Glomerular endothelial cell (primary cell): Measurements from ENCODE around the gene LCAT. TPM values are rescaled to one million over a fixed set of nuclear protein-coding genes. Genes with fewer than 3 reads are reported as not detected.
"Not testable (repeated sequence)": the region's sequence is repeated elsewhere in the genome, so short reads cannot be mapped to it uniquely, and the experiment has no call there.

Source experiments
- DNase-seq: peaks from one replicate; pipeline ENCODE4 v3.0.0-alpha.2; 2011; ENCODE audit warnings: low read depth, low spot score; ENCODE audit errors: extremely low read depth
- total RNA-seq: library from RNA; depleted of rRNA; stranded (reverse); fragments of >200 nt; gene quantifications from 2 replicates; pipeline ENCODE4 v1.2.3, GENCODE V29; 2015

Gene LCAT, protein sequence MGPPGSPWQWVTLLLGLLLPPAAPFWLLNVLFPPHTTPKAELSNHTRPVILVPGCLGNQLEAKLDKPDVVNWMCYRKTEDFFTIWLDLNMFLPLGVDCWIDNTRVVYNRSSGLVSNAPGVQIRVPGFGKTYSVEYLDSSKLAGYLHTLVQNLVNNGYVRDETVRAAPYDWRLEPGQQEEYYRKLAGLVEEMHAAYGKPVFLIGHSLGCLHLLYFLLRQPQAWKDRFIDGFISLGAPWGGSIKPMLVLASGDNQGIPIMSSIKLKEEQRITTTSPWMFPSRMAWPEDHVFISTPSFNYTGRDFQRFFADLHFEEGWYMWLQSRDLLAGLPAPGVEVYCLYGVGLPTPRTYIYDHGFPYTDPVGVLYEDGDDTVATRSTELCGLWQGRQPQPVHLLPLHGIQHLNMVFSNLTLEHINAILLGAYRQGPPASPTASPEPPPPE
- 8.0 and 20.0 TPM in 2 replicates for total RNA-seq

DNA sequence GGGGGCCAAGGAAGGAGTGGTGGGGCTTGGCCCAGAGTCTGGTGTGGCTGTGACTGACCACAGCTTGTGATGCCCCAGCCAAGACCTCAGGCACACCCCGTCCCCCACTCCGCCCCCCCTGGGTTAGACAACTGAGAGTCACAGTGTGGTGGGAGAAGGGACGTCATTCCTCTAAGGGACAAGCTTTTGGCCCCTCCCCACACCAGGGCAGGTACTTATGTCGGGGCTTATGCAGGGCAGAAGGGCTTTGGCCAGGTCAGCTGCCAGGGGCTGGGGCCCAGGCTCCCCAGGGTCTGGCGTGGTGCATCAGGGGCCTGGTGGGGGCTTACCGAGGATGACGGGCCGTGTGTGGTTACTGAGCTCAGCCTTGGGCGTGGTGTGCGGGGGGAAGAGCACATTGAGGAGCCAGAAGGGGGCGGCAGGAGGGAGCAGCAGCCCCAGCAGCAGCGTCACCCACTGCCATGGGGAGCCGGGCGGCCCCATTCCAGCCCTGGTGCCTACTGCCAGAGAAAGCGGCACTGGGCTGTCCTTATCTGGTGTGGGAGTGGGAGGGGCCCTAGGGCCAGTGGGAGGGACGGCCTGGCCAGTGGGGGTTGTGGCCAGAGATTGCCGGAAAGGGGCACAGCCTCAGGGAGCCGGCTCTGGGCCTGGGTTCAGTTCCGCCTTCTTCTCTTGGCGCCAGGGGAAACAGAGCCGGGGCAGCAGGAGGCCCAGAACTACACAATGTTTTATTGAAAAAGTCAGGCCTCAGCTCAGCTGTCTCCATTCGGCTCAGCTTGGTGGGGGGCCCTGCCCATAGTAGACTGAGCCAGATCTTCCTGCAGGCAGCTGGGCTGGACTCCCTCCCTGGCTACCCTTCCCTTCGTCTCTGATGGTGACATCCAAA lies at the start of gene LCAT:
LCAT (minus strand) TSS at position 502 of the 886 bp plus-strand sequence; CDS start at position 483, 19 bp downstream.
- DNase-seq: no peak

DNA sequence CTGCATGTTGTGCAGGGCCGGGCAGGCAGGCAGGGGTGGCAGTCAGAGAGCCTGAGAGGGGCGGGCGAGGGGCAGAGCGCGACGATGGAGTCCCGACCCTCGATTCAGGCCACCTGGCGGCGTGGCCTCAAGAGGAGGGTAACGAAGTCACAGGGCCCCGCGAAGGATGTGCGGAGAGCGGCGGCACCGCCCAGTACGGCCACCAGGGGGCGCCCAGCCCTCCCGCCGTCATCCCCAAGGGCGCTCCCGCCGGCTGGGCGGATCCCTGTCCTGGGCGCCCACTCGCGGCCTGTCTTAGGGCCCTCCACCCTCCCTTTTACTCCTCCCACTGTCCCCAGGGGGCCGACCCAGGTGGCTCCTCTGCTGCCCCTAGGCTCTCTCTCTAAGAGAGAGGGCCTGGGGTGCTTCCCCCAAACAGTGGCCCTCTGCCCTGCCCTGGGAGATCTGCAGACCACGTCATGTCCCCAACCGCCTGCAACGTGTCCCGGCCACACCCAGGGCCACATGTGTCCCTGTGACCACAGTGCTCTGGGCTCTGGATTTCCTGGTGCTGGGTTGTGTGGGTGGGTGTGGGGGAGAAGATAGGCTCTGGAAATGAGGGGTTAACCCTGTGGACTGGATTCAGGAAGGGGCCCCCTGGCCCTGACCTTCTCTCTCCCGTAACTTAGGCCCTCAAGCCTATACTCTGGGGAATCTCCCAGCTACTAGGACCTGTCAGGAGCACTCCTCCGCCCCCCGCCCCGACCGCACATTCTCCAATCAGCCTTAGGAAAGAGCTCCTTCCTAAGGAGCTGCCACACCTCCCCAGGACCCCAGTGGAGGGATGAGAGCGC lies 49.5 kb upstream of the LCAT start:
- no peak for DNase-seq

DNA sequence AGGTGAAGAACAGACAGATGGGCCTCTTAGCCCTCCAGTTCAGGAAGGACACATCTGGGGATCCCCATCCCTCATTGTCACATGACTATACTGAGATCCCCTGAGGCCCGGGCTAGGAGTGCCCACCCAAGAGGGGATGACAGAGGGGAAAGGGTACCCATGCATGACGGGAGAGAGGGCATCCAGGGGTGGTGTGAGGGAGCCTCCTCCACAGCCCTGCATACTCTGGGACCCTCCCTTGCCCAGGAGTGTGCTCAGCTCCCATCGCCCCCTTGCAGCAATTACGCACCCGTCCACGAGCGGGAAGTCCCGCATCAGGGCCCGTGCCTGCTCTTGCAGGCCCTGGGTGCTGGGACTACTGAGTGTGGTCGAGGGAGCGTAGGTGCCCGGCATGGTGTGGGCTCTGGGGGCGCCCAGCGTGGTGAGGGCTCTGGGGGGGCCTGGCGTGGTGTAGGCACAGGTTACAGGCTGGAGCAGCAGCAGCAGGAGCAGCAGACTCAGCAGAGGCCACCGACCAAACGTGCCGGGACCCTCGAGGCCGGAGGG lies 48.8 kb upstream of the LCAT start:
- no peak for DNase-seq

DNA sequence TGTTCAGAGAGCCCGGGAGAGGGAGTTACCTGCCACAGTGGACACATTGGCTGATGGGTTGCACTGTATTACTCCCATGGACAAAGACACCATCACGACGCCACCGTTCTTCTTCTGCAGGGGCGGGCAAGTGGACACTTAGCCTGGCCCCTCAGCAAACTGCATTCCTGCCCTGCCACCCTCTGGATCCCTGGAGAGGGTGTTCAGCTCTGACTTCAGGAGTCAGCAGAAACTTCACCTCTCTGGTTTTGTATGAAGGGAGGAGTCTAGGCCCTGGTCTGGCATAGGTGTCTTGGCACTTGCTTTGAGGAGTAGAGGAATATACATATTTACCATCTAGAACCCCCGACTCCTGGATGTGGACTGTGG lies 46.1 kb upstream of the LCAT start:
- no peak for DNase-seq

DNA sequence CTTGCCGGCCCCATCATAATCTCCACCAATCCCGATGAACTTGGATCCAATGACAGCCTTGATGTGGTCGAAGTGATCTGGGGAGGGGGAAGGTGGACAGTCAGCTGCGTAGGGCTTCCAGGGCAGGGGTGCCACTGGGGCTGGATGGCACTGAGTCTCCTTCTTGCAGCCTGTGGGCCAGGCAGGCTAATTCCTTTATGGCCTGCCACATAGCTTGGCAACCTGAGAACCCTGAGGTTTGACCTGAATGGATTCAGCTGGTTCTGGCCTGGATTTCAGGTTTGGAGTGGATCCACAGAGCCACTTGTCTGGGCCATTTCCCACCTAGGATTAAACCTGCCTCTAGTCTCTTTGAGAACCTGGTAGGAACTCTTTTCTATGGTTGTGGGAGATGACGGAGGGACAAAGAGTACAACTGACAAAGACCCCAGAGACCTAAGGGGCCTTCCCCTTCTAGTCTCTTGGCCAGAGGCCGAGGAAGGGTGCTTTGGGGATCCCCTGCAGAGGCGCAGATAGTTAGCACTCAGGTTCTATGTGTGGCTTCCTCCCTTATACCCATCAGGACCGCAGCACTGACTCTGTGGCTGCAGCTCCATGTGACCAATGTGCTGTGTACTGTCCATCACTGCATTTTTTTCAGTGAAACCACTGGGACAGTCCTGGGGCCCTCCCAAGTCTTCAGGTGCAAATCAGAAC lies 45.5 kb upstream of the LCAT start:
- no peak for DNase-seq

DNA sequence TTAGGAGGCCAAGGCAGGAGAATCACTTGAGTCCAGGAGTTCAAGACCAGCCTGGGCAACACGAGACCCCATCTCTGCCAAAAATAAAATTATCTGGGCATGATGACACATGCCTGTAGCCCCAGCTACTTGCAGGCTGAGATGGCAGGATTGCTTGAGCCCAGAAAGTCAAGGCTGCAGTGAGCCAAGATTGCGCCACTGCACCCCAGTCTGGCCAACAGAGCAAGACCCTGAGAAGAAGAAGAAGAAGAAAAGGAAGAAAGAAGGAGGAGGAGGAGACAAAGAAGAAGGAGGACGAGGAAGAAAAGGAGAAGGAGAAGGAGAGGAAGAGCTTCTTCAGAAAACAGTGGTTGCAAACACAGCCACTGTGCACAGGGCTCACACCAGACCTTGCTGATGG lies 44.8 kb upstream of the LCAT start:
- no peak for DNase-seq

DNA sequence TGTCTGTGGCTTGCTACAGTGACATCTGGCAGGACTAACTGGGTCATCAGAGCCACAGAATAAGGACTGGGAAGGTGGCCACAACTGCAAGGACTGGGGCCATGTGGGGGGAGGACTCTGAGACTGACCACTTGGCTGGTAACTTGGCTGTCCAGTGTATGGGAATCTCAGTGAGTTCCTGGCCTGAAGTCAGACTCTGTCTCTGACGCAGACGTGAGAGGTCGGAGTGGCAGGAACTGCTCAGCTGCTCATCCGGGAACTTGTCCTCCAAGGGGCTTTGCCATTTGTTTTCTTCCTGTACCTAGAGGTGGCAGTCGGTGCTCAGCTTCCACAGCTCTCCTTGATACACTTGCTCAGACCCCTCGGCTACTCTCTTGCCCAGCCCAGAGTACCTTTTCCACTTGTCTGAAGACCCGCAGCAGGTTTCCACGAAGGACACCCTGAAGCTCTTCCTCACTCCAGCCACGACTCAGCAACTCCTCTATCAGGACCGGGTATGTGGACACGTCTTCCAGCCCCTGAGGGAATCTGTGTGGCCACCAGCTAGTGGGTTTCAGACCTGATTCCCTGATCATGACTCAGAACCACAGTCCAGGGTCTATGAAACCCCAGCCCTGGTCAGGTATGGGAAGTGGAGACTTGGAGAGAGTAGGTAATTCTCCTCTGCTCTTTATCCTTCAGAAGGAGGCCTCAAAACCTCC lies 43.7 kb upstream of the LCAT start:
- DNase-seq: no peak

DNA sequence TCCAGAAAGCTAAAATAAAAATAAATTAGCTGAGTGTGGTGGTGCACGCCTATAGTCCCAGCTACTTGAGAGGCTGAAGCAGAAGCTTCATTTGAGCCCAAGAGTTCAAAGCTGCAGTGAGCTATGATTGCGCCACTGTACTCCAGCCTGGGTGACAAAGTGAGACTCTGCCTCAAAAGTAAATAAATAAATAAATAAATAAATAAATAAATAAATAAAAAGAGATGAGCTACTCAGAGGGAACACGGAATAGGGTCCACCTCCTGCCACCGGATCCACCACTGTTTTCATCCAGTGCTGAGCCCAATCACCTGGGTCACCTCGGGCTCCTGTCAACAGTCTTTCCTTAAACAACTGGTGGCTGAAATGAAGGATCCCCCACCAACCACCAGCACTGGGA lies 43.0 kb upstream of the LCAT start:
- no peak for DNase-seq

DNA sequence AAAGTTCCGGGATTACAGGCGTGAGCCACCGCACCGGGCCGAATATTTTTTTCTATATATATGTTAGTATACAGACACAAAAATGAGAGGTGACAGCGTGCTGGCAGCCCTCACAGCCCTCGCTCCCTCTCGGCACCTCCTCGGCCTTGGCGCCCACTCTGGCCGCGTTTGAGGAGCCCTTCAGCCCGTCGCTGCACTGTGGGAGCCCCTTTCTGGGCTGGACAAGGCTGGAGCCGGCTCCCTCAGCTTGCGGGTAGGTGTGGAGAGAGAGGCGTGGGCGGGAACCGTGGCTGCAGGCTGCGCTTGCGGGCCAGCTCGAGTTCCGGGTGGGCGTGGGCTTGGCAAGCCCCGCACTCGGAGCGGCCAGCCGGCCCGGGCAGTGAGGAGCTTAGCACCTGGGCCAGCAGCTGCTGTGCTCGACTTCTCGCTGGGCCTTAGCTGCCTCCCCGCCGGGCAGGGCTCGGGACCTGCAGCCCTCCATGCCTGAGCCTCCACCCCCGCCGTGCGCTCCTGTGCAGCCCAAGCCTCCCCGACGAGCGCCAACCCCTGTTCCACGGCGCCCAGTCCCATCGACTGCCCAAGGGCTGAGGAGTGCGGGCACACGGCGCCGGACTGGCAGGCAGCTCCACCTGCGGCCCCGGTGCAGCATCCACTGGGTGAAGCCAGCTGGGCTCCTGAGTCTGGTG lies 38.2 kb upstream of the LCAT start:
- no peak for DNase-seq

DNA sequence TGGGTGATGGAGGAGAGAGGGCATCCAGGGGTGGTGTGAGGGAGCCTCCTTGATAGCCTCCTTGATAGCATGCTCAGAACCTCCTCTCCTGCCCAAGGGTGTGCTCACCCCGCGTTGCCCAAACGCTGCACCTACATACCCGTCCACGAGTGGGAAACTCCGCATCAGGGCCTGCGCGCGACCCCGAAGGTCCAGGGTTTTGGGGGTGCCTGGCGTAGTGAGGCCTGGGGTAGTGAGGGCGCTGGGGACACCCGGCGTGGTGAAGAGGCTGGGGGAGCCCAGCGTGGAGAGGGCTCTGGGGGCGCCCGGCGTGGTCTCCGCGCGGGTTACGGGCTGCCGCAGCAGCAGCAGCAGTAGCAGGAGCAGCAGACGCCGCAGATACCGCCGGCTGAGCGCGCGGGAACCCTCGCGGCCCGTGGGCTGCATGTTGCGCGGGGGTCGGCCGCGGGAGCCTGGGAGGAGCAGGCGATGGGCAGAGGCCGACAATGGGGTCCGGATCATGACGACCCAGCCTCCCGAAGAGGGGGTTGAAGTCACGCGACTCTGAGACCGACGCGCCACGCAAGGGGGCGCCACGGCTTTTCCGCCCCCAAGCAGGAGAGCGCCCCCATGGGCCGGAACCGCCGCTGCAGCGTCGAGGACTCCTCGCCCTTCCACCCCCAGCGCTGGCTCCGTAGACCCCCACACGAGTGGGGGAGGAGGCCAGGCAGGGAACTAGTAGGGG lies 36.2 kb upstream of the LCAT start, which contains the start of gene DPEP3:
DPEP3 (minus strand) TSS at position 545 of the 724 bp plus-strand sequence; CDS start at position 426, 119 bp downstream.
- DNase-seq: no peak

DNA sequence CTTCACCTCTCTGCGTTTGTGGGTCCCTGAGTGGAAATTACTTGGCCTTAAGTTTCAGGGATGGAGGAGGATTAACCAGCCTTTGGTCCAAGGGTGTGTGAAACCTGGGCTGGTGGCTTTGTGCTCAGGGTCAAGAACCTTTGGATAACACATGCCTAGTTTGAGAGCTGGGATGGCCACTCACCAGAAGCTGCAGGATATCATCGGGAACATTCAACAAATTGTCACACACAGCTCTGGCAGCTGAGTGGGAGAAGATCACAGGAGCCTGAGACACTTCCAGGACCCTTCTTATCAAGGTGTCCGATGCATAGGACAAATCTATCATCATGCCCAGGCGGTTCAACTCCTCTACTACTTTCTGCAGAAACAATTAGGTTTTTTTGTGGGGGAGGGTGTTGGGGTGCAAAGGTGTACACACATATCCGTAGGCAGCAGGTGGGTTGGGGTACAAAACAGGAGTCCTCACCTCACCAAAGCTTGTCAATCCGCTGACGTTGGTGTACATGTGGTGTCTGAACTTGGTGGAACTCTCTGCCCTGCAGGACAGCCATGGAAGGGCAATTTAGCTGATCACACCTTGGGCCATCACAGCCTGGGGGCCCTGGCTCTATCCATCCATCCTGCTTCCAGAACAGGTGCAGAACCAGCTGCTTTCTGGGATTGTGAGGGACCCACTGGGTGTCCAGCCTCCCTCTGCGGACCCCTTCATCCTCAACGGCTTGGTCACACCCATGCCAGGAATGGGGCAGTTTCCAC lies 33.7 kb upstream of the LCAT start:
- no peak for DNase-seq

DNA sequence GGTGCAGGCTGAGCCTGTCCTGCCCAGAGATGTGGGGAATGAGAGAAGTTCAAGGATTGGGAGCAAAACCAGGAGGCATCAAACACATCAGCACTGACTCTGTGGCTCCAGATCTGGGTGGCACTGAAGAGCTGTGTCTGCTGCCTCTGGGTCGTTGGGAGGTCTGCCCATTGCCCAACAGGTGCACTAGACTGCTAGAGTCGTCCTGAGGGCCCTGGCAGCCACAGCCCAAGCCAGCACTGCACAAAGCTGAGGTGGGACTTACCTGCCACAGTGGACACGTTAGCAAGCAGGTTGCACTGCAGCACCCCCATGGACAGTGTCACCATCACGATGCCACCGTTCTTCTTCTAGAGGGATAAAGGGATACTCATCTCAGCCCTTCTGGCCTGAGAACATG lies 33.1 kb upstream of the LCAT start:
- no peak for DNase-seq

DNA sequence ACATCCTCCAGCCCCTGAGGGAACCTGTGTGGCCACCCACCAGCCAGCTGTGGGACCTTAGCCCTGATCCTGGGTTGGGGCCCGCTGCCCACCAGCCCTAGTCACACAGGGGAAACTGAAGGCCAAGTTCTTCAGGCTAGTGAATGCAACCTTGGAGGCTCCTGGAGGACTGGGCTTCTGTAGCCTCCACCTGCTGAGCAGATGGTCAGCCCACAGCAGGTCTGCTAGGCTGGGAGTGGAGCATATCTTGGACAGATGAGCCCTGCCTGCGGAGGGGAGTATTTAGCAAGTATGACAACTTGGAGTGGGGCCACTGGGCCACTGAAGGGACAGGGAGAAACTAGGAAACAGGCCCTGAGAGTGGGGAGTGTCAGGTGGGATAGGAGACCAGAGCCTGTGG lies 32.3 kb upstream of the LCAT start:
- no peak for DNase-seq

DNA sequence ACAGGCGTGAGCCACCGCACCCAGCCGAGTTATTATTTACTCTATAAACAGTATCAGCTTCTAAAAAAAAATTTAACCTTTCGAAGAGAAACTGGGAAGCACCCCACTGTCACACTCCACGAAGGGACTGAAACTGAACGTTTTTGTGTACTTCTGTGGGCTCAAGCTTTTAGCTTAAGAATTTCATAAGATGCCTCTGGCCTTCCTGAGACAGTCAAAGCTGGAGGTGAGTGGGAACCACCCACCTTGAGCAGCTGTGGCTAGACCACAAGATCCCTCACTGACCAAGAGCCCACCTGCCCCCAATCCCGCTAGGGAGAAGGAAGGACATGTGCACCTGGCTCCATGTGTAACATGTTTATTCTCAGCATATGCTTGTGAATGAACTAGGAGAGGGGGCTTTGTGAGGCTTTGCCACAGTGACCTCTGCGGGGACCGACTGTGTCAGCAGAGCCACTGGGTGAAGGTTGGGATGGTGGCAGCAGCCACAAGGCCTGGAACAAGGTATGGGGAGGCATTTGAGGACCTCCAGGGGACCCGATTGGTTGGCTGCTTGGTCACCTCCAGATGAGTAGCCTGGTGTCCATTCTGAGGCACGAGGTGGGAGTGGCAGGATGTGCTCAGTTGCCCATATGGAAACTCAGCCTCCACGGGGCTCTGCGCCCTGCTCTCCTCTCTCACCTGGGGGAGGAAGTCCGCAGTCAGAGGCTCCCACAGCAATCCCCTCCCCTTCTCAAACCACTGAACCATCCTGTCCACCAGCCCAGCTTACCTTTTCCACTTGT lies 31.6 kb upstream of the LCAT start:
- DNase-seq: no peak

DNA sequence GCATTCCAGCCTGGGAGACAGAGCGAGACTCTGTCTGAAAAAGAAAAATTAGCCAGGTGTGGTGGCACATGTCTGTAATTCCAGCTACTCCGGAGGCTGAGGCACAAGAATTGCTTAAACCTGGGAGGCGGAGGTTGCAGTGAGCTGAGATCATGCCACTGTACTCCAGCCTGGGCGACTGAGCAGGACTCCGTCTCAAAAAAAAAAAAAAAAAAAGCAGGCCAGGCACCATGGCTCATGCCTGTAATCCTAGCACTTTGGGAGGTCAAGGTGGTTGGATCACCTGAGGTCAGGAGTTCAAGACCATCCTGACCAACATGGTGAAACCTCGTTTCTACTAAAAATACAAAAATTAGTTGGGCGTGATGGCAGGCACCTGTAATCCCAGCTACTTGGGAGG lies 28.4 kb upstream of the LCAT start:
- not testable (repeated sequence) for DNase-seq

DNA sequence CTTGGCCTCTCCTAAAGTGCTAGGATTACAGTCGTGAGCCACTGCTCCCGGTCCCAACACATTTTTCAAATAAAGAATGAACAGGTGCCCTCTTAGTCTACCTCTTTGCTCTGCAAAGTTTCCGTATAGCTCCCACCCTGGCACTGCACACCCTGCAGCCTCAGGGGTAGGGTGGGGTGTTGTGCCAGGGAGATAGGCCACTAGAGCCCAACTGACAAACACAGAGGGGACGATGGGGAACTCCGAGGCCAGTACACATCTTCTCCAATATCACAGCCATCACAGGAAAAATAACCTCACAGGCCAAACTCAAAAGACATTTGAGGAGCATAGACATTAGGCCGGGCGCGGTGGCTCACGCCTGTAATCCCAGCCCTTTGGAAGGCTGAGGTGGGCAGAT lies 27.2 kb upstream of the LCAT start:
- no peak for DNase-seq
